ENCODE results near the gene CPT1C.
A peak's percentile ranks its signal among the peaks of the same experiment; 100 is the strongest.

CPT1C gene

GRCh38 chr19:49662011-49662410, 28.9 kb upstream of the CPT1C start:
- no peak for DNase-seq

- no peak for DNase-seq
These were observed 27.7 kb upstream of the CPT1C start for GRCh38 chr19:49663224-49663623.

GRCh38 chr19:49664171-49665035, 26.5 kb upstream of the CPT1C start:
- DNase-seq: peak; percentile 55 to 85

- no peak for DNase-seq
These were observed 25.9 kb upstream of the CPT1C start for GRCh38 chr19:49665036-49665350.

- DNase-seq: peak; percentile 94 to 99
These were observed 25.4 kb upstream of the CPT1C start, which contains the start of the genes BCL2L12 and IRF3 for GRCh38 chr19:49665351-49666119. Gene BCL2L12 (plus strand): TSS chr19:49665933. CDS start chr19:49666693, 760 bp downstream. Gene IRF3 (minus strand): TSS chr19:49665857. CDS start chr19:49664838, 1,019 bp downstream.

GRCh38 chr19:49666120-49666444, 24.8 kb upstream of the CPT1C start:
- no peak for DNase-seq

GRCh38 chr19:49667473-49667872, 23.4 kb upstream of the CPT1C start:
- no peak for DNase-seq

- DNase-seq: peak; percentile 54 to 73
These were observed 21.4 kb upstream of the CPT1C start for GRCh38 chr19:49669516-49669915.

GRCh38 chr19:49672131-49672919, 18.6 kb upstream of the CPT1C start:
- peak; percentile 37 to 83 for DNase-seq

GRCh38 chr19:49676136-49676783, 14.7 kb upstream of the CPT1C start:
- DNase-seq: peak; percentile 93 to 95

GRCh38 chr19:49676784-49677230, 14.1 kb upstream of the CPT1C start:
- peak; percentile 100 for DNase-seq

GRCh38 chr19:49677231-49677900, 13.6 kb upstream of the CPT1C start, which contains the start of gene PRMT1:
Gene PRMT1 (plus strand): TSS chr19:49677271. CDS start chr19:49677281, 10 bp downstream.
- peak in 1 of 2 donors; percentile 16 for DNase-seq

GRCh38 chr19:49677901-49678674, 12.8 kb upstream of the CPT1C start:
- DNase-seq: peak; percentile 74 to 91

- no peak for DNase-seq
These were observed 11.7 kb upstream of the CPT1C start for GRCh38 chr19:49678985-49679770.

- DNase-seq: no peak
These were observed 11.0 kb upstream of the CPT1C start for GRCh38 chr19:49679771-49680413.

GRCh38 chr19:49680421-49681351, 10.2 kb upstream of the CPT1C start:
- peak; percentile 73 to 99 for DNase-seq

- DNase-seq: no peak
These were observed 9.1 kb upstream of the CPT1C start for GRCh38 chr19:49681830-49682229.

GRCh38 chr19:49682274-49682673, 8.6 kb upstream of the CPT1C start:
- DNase-seq: no peak
